Measurements from ENCODE around the gene USP32.
"Not testable (repeated sequence)": the region's sequence is repeated elsewhere in the genome, so short reads cannot be mapped to it uniquely, and the experiment has no call there.

Gene USP32

DNA sequence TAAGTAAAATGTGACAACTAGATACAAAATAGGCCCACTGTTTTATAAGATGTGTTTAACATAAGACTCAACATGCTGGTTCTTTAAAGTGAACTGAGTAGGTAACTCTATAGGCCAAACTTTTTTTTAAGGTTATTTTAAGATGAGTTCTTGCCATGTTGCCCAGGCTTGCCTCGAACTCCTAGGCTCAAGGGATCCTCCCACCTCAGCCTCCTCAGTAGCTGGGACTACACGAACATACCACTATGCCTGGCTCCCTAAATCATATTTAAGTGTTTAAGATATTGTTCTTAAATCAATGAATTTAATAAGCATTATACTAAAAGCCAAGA is 69.9 kb downstream of the USP32 start:
- DNase-seq (ENCODE audit: low read depth) = no peak
- TF ChIP-seq, protein P1, sequence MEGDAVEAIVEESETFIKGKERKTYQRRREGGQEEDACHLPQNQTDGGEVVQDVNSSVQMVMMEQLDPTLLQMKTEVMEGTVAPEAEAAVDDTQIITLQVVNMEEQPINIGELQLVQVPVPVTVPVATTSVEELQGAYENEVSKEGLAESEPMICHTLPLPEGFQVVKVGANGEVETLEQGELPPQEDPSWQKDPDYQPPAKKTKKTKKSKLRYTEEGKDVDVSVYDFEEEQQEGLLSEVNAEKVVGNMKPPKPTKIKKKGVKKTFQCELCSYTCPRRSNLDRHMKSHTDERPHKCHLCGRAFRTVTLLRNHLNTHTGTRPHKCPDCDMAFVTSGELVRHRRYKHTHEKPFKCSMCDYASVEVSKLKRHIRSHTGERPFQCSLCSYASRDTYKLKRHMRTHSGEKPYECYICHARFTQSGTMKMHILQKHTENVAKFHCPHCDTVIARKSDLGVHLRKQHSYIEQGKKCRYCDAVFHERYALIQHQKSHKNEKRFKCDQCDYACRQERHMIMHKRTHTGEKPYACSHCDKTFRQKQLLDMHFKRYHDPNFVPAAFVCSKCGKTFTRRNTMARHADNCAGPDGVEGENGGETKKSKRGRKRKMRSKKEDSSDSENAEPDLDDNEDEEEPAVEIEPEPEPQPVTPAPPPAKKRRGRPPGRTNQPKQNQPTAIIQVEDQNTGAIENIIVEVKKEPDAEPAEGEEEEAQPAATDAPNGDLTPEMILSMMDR (conservative IDR thresholded peaks at IDR 0.05; ENCODE audit: control insufficient read depth, insufficient read depth, low read depth, low read length) = no peak
- no peak overlapping the region for H3K4me3 ChIP-seq (ENCODE audit: control insufficient read depth, low read depth, low read length)

DNA sequence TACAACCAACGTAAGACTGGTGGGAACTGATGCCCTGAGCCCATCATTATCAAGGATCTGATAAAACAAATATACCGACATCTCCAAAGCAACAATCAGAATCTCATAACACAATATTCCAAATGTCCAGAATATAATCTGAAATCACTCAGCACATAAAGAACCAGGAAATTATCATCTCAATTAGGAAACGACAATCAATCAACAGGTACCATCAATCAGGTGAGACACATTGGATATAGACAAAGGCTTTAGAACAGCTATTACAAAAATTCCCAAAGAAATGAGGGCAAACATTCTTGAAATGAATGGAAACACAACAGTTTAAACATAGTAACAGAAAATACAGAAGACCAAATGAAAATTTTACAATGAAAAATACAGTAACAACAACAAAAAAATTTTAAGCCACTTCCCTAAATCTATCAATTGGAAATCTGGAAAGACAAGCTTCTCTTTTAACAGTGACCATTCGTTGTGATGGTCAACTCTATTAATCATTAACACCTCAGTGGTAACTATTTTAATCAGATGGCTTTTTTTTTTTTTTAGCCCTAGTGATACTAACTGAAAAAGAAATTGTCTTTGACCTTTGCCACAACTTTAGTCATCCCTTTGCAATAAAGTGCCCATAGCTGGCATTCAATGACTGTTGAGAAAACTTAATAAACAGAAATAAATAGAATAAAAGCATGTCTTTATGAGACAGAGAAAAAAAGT is 70.4 kb downstream of the USP32 start:
- TF ChIP-seq, protein P1 (conservative IDR thresholded peaks at IDR 0.05; ENCODE audit: control insufficient read depth, insufficient read depth, low read depth, low read length) = no peak
- H3K4me3 ChIP-seq (ENCODE audit: control insufficient read depth, low read depth, low read length) = no peak overlapping the region
- DNase-seq (ENCODE audit: low read depth) = no peak

DNA sequence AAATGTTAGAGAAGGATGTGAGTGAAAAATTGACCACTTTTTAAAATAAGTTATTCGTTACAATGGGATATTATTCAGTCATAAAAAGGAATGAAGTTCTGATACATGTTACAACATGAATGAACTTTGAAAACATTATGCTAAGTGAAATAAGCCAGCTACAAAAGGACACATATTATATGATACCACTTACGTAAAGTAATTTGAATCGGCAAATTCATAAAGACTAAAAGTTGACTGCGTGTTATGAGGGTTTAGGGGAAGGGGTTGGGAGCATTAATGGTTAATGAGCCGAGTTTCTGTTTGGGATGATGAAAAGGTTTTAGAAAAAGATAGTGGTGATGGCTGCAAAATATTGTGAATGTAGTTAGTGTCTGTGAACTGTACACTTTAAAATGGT is 73.1 kb downstream of the USP32 start:
- TF ChIP-seq, protein P1 (conservative IDR thresholded peaks at IDR 0.05; ENCODE audit: control insufficient read depth, insufficient read depth, low read depth, low read length) = no peak
- DNase-seq (ENCODE audit: low read depth) = no peak
- H3K4me3 ChIP-seq (ENCODE audit: control insufficient read depth, low read depth, low read length) = no peak overlapping the region

DNA sequence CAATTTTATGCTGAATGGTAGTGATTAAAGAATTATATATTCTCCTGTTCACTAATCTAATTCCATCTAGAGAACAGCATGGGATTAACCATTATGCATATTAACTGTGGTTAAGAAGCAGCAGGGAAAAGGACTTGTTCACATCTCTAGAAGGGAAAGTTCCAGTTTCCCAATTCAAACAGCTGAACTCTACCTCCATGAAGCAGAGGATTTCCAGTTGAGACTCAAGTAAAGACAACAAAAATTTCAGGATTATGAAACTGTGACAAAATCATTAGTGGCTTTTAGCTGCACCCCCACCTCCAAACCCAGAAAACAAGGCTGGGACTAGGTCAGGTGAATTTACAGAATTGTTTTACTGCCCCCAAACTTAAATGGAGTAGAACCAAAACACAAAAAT is 73.6 kb downstream of the USP32 start:
- H3K4me3 ChIP-seq (ENCODE audit: control insufficient read depth, low read depth, low read length) = no peak overlapping the region
- DNase-seq (ENCODE audit: low read depth) = no peak
- TF ChIP-seq, protein P1 (conservative IDR thresholded peaks at IDR 0.05; ENCODE audit: control insufficient read depth, insufficient read depth, low read depth, low read length) = no peak

DNA sequence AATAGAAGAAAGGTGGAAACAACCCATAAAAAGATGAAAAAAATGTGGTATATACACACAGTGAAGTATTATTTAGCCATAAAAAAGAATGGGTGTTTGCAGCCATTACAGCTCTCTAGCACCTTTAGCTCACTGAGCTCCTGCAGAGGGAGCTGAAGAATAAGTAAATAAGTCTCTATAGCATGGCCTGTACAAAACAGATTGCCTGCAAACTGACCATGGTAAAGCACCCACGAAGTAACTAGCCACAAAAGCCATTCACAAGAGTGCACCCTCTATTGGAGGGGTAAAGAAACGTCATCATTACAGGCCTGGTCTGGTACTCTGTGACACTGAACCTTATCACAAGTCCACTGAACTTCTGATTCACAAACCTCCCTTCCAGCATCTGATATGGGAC is 76.3 kb downstream of the USP32 start:
- TF ChIP-seq, protein P1 (conservative IDR thresholded peaks at IDR 0.05; ENCODE audit: control insufficient read depth, insufficient read depth, low read depth, low read length) = no peak
- H3K4me3 ChIP-seq (ENCODE audit: control insufficient read depth, low read depth, low read length) = no peak overlapping the region
- peak; percentile 10 for DNase-seq (ENCODE audit: low read depth)

DNA sequence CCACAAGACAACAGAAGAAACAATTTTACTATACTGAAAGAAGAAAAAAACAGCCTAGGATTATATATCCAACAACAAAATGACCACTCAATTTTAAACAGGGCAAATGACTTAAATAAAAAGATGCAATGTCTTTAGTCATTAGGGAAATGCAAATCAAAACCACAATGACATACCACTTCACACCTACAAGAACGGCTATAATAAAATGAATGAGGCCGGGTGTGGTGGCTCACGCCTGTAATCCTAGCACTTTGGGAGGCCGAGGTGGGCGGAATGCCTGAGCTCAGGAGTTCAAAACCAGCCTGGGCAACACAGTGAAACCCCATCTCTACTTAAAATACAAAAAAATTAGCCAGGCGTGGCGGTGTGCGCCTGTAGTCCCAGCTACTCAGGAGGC is 77.0 kb downstream of the USP32 start:
- not testable (repeated sequence) for DNase-seq (ENCODE audit: low read depth); H3K4me3 ChIP-seq (ENCODE audit: control insufficient read depth, low read depth, low read length)

DNA sequence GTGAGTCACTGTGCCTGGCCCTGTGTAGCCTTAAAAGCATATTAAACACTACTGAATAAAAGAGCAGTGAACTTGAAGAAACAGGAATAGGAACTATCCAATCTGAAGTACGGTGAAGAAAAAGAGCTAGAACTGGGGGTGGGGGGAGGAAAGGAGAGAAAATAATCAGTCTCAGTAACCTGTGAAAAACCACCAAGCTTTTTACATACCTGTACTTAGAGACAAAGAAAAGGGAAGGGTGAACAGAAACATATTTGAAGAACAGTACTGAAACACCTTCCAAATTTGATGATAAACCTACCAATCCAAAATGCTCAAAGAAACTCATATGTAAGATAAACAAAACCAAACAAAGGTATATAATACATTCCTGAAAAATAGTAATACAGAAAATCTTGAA is 77.5 kb downstream of the USP32 start:
- no peak overlapping the region for H3K4me3 ChIP-seq (ENCODE audit: control insufficient read depth, low read depth, low read length)
- TF ChIP-seq, protein P1 (conservative IDR thresholded peaks at IDR 0.05; ENCODE audit: control insufficient read depth, insufficient read depth, low read depth, low read length) = no peak
- DNase-seq (ENCODE audit: low read depth) = no peak
